IMR-90 (cell line): ENCODE data around the gene JAGN1. TPM values are rescaled to one million over a fixed set of nuclear protein-coding genes. Genes with fewer than 3 reads are reported as not detected.

Experiments
- ATAC-seq: fragments of 200-7000 bp; cut with Tn5 transposase; 2 replicates; pipeline ENCODE4 v1.9.1; 2020; ENCODE audit warnings: low read depth, mild to moderate bottlenecking, moderate library complexity
- BruUV-seq: library from RNA; stranded (reverse); fragments of 400-500 nt; replicated peaks from 2 replicates; lab custom pipeline; 2021; lab: Mats Ljungman, UMichigan
- CTCF ChIA-PET: fragments of 300-600 bp; formaldehyde crosslinking; extraction: SDS; loops from one replicate; lab custom pipeline; 2021; ENCODE audit warnings: antibody characterized with exemption; lab: Yijun Ruan, JAX
- POLR2A ChIA-PET: fragments of 300-600 bp; sonication (Branson Sonifier 250); formaldehyde crosslinking; loops from one replicate; lab custom pipeline; 2022; ENCODE audit warnings: antibody characterized with exemption; ENCODE audit not compliant: unreplicated experiment; lab: Charles Lee
- DNase-seq: peaks from one replicate; pipeline ENCODE4 v3.0.0; 2013
- H2AFZ ChIP-seq: replicated peaks from 2 replicates; pipeline ENCODE3; 2013; ENCODE audit warnings: low read length, mild to moderate bottlenecking; ENCODE audit not compliant: poor library complexity
- H2AK5ac ChIP-seq: 2 replicates; pipeline ENCODE4 v1.6.1; 2013; ENCODE audit warnings: low read depth, low read length, inconsistent platforms
- H2AK9ac ChIP-seq: replicated peaks from 2 replicates; pipeline ENCODE3; 2013; ENCODE audit warnings: mild to moderate bottlenecking, low read depth, low read length, moderate library complexity; ENCODE audit not compliant: poor library complexity
- H2BK120ac ChIP-seq: 2 replicates; pipeline ENCODE4 v1.6.1; 2013; ENCODE audit warnings: low read depth, low read length, inconsistent platforms
- H2BK15ac ChIP-seq: 3 replicates; pipeline ENCODE4 v1.6.1; 2013; ENCODE audit warnings: low read depth, low read length, inconsistent platforms
- H2BK20ac ChIP-seq: 2 replicates; pipeline ENCODE4 v1.6.1; 2013; ENCODE audit warnings: low read depth, mild to moderate bottlenecking, inconsistent platforms, low read length, moderate library complexity
- H2BK5ac ChIP-seq: 2 replicates; pipeline ENCODE4 v1.6.1; 2013; ENCODE audit warnings: mild to moderate bottlenecking, low read depth, low read length, inconsistent platforms; ENCODE audit not compliant: poor library complexity, severe bottlenecking
- H3K14ac ChIP-seq: replicated peaks from 2 replicates; pipeline ENCODE4 v1.6.1; 2013; ENCODE audit warnings: low read depth, low read length, inconsistent platforms
- H3K18ac ChIP-seq: 2 replicates; pipeline ENCODE4 v1.6.1; 2013; ENCODE audit warnings: low read depth, low read length, control low read depth
- H3K23ac ChIP-seq: 2 replicates; pipeline ENCODE4 v1.6.1; 2013; ENCODE audit warnings: low read depth, low read length, inconsistent platforms
- H3K27ac ChIP-seq: 2 replicates; pipeline ENCODE4 v1.5.1; 2013; ENCODE audit warnings: mild to moderate bottlenecking, control low read depth, low read length; ENCODE audit not compliant: insufficient read depth
- H3K27me3 ChIP-seq: 2 replicates; pipeline ENCODE4 v1.6.1; 2013; ENCODE audit warnings: low read length; ENCODE audit not compliant: control insufficient read depth, insufficient read depth
- H3K36me3 ChIP-seq: 2 replicates; pipeline ENCODE4 v1.6.1; 2013; ENCODE audit warnings: low read length, mixed read lengths; ENCODE audit not compliant: control insufficient read depth, insufficient read depth
- H3K4ac ChIP-seq: 2 replicates; pipeline ENCODE4 v1.6.1; 2013; ENCODE audit warnings: low read depth, low read length, inconsistent platforms
- H3K4me1 ChIP-seq: 2 replicates; pipeline ENCODE4 v1.6.1; 2013; ENCODE audit warnings: low read length, mixed read lengths; ENCODE audit not compliant: control insufficient read depth, insufficient read depth
- H3K4me2 ChIP-seq: 2 replicates; pipeline ENCODE4 v1.6.1; 2013; ENCODE audit warnings: low read depth, mild to moderate bottlenecking, control low read depth, low read length, moderate library complexity
- H3K4me3 ChIP-seq: 2 replicates; pipeline ENCODE4 v1.5.1; 2013; ENCODE audit warnings: low read depth, mild to moderate bottlenecking, control low read depth, low read length, moderate library complexity; ENCODE audit not compliant: insufficient read depth
- H3K56ac ChIP-seq: 2 replicates; pipeline ENCODE4 v1.6.1; 2013; ENCODE audit warnings: low read length, inconsistent platforms; ENCODE audit not compliant: insufficient read depth; ENCODE audit errors: extremely low read depth
- H3K79me1 ChIP-seq, 2 experiments: 2 replicates each; pipeline ENCODE4 v1.6.1; 2013; ENCODE audit warnings: low read length in 2 of 2, inconsistent platforms in 1 of 2, low read depth in 1 of 2
- H3K9ac ChIP-seq: 2 replicates; pipeline ENCODE4 v1.6.1; 2013; ENCODE audit warnings: low read depth, low read length, control low read depth
- H3K9me1 ChIP-seq: 2 replicates; pipeline ENCODE4 v1.6.1; 2013; ENCODE audit warnings: low read length, inconsistent platforms; ENCODE audit not compliant: insufficient read depth
- H3K9me3 ChIP-seq: 2 replicates; pipeline ENCODE4 v1.6.1; 2013; ENCODE audit warnings: low read length; ENCODE audit not compliant: control insufficient read depth, insufficient read depth
- H4K20me1 ChIP-seq: 2 replicates; pipeline ENCODE4 v1.6.1; 2013; ENCODE audit warnings: low read length, inconsistent platforms; ENCODE audit not compliant: insufficient read depth
- H4K5ac ChIP-seq: 2 replicates; pipeline ENCODE4 v1.6.1; 2013; ENCODE audit warnings: mild to moderate bottlenecking, low read depth, low read length, control low read depth
- H4K8ac ChIP-seq, 2 experiments: 2 replicates each; pipeline ENCODE4 v1.6.1; 2013; ENCODE audit warnings: low read depth in 2 of 2, low read length in 2 of 2, control low read depth in 1 of 2, inconsistent platforms in 1 of 2
- H4K91ac ChIP-seq: 2 replicates; pipeline ENCODE4 v1.6.1; 2013; ENCODE audit warnings: low read depth, low read length, inconsistent platforms; ENCODE audit not compliant: insufficient read depth
- CHD1 ChIP-seq: IDR thresholded peaks from 2 replicates; pipeline ENCODE4 v1.6.1; 2012; ENCODE audit warnings: low read depth, low read length, improper control_type of control experiment
- CTCF ChIP-seq: conservative IDR thresholded peaks from 2 replicates; pipeline ENCODE4 v1.5.1; 2012; ENCODE audit warnings: mild to moderate bottlenecking, low read depth, low read length, improper control_type of control experiment
- ELK1 ChIP-seq: fragments of 150-350 bp; IDR thresholded peaks from 2 replicates; pipeline ENCODE4 v1.6.1; 2016; ENCODE audit warnings: low read depth, mild to moderate bottlenecking, low read length, moderate library complexity, borderline replicate concordance
- FOS ChIP-seq: fragments of 150-350 bp; IDR thresholded peaks from 2 replicates; pipeline ENCODE4 v1.6.1; 2016; ENCODE audit warnings: low read depth, low read length
- MAFK ChIP-seq: IDR thresholded peaks from 2 replicates; pipeline ENCODE4 v1.6.1; 2012; ENCODE audit warnings: low read depth, low read length, improper control_type of control experiment
- MAZ ChIP-seq: IDR thresholded peaks from 2 replicates; pipeline ENCODE4 v1.6.1; 2012; ENCODE audit warnings: low read depth, mild to moderate bottlenecking, low read length, improper control_type of control experiment, moderate library complexity, borderline replicate concordance
- MXI1 ChIP-seq: IDR thresholded peaks from 2 replicates; pipeline ENCODE4 v1.6.1; 2012; ENCODE audit warnings: low read depth, mild to moderate bottlenecking, low read length, moderate library complexity, borderline replicate concordance
- NFE2L2 ChIP-seq: fragments of 150-350 bp; IDR thresholded peaks from 2 replicates; pipeline ENCODE4 v1.6.1; 2016; ENCODE audit warnings: low read depth, mild to moderate bottlenecking, low read length
- POLR2A ChIP-seq: IDR thresholded peaks from 2 replicates; pipeline ENCODE4 v1.6.1; 2012; ENCODE audit warnings: mild to moderate bottlenecking, low read depth, low read length
- RAD21 ChIP-seq: IDR thresholded peaks from 2 replicates; pipeline ENCODE4 v1.6.1; 2012; ENCODE audit warnings: low read length, improper control_type of control experiment
- RCOR1 ChIP-seq: IDR thresholded peaks from 2 replicates; pipeline ENCODE4 v1.6.1; 2012; ENCODE audit warnings: mild to moderate bottlenecking, low read length, improper control_type of control experiment; ENCODE audit not compliant: insufficient replicate concordance
- RFX5 ChIP-seq: IDR thresholded peaks from 2 replicates; pipeline ENCODE4 v1.8.0; 2012; ENCODE audit warnings: low read depth, mild to moderate bottlenecking, low read length, moderate library complexity
- SMC3 ChIP-seq: fragments of 150-350 bp; IDR thresholded peaks from 2 replicates; pipeline ENCODE4 v1.6.1; 2016; ENCODE audit warnings: low read depth, mild to moderate bottlenecking, antibody characterized with exemption, low read length, moderate library complexity
- USF2 ChIP-seq: fragments of 150-350 bp; IDR thresholded peaks from 2 replicates; pipeline ENCODE4 v1.6.1; 2017; ENCODE audit warnings: mild to moderate bottlenecking, antibody characterized with exemption, low read length, low read depth
- WGBS, 2 experiments: methylation state at CpG; one replicate each; pipeline versions ENCODE4 v1.1.5 to v1.1.7; 2013; ENCODE audit warnings: missing lambda C conversion rate in 2 of 2; ENCODE audit not compliant: insufficient read length in 1 of 2; ENCODE audit errors: extremely low coverage in 2 of 2; 5-methylcytosine and 5-hydroxymethylcytosine counted together
- dilution Hi-C: fragments of 300-500 bp; cut with HindIII; formaldehyde crosslinking; loops from one replicate; pipeline ENCODE4 v1.14.3; 2018; ENCODE audit warnings: low sequenced_read_pairs; ENCODE audit not compliant: unreplicated experiment
- in situ Hi-C: fragments of 300-500 bp; cut with MboI; formaldehyde crosslinking; loops from 3 replicates; pipeline ENCODE4 v1.14.3; 2019; ENCODE audit warnings: low sequenced_read_pairs, inconsistent platforms, mixed read lengths
- intact Hi-C: fragments of 100-400 bp; cut with micrococcal nuclease; formaldehyde crosslinking; loops from 2 replicates; pipeline ENCODE4 v1.10.0; 2022
- polyA plus RNA-seq, 3 experiments: library from polyadenylated mRNA; depleted of rRNA; stranded (reverse); fragments of >200 nt; gene quantifications; 2 replicates each; pipeline ENCODE4 v1.2.3, GENCODE V29; 2012; ENCODE audit warnings: low replicate concordance in 1 of 3
- total RNA-seq: library from RNA; depleted of rRNA; stranded (reverse); fragments of >200 nt; gene quantifications from 2 replicates; pipeline ENCODE4 v1.2.3, GENCODE V29; 2012

JAGN1 gene
- total and polyA plus RNA-seq, 2 of the 4 experiments (the other 2 are of a cell fraction): 32.7 to 39.3 TPM

GRCh38 chr3:9914559-9915253 is 24.3 kb downstream of the JAGN1 start:
- H3K14ac ChIP-seq: no peak overlapping the region
- no peak overlapping the region for H2BK20ac ChIP-seq
- ATAC-seq (no peak), DNase-seq (no peak)
- H3K27me3 ChIP-seq: no peaks in the 10 kb centered on the region
- peak overlapping the region; percentile 99 for H2AFZ ChIP-seq
- H2BK5ac ChIP-seq: no peak overlapping the region
- H4K8ac ChIP-seq: peak overlapping the region; percentile 73 to 98; a peak in 2 of 4 replicates
- H3K56ac ChIP-seq: no peak overlapping the region
- 56% methylated on average over 3 of the region's 15 CpGs; no CpG with 5 or more reads in 1 of the 2 experiments for WGBS, 2 experiments
- ChIA-PET CTCF (interaction anchor here (0.6 kb wide), 1 partner anchor 12 kb away, joined by 3 read pairs; the partner anchor contains the start of gene IL17RE), POLR2A (interaction anchor here (0.6 kb wide), 1 partner anchor 24 kb away, joined by 4 read pairs; the partner anchor contains the start of gene JAGN1)
- H3K23ac ChIP-seq: peak overlapping the region; percentile 63; the same call in 1 of the 2 replicates
- H3K4me1 ChIP-seq: peaks cover 32% of the 10 kb centered on the region
- H3K18ac ChIP-seq: no peak overlapping the region
- H4K91ac ChIP-seq: peak overlapping the region; percentile 24
- in situ Hi-C loops: no loop called here
- no peak overlapping the region for H2BK120ac ChIP-seq
- H2BK15ac ChIP-seq: no peak overlapping the region
- no peak overlapping the region for H3K4me3 ChIP-seq
- H4K5ac ChIP-seq: no peak overlapping the region
- no peak overlapping the region for H3K4me2 ChIP-seq
- intact Hi-C loops: loop anchor here (2.0 to 5.0 kb wide), 2 partner anchors 66 to 197 kb away; no protein-coding TSS in a partner anchor
- H3K4ac ChIP-seq: peak overlapping the region; percentile 45
- H3K36me3 ChIP-seq: no peaks in the 10 kb centered on the region
- peak overlapping the region; percentile 79 for H2AK9ac ChIP-seq
- no peaks in the 10 kb centered on the region for H4K20me1 ChIP-seq
- peak overlapping the region; percentile 20 for H2AK5ac ChIP-seq
- H3K9me1 ChIP-seq: peaks cover 11% of the 10 kb centered on the region
- H3K27ac ChIP-seq: no peak overlapping the region; the same call in 1 of the 2 replicates
- no TSS peak for BruUV-seq
- H3K9me3 ChIP-seq: no peaks in the 10 kb centered on the region
- dilution Hi-C loops: no loop called here
- no peak overlapping the region; the same call in 1 of the 2 replicates for H3K9ac ChIP-seq
- peaks cover 7 to 35% of the 10 kb centered on the region in 2 experiments; a peak in 3 of 4 replicates for H3K79me1 ChIP-seq
- TF ChIP-seq MXI1: no peak
- no peak for TF ChIP-seq FOS
- TF ChIP-seq CTCF: no peak
- no peak for TF ChIP-seq MAZ
- TF ChIP-seq RFX5: no peak
- TF ChIP-seq CHD1: no peak
- no peak for TF ChIP-seq POLR2A
- TF ChIP-seq ELK1: no peak
- no peak for TF ChIP-seq USF2
- TF ChIP-seq RCOR1: no peak
- TF ChIP-seq RAD21: no peak
- TF ChIP-seq SMC3: no peak
- TF ChIP-seq NFE2L2: no peak
- no peak for TF ChIP-seq MAFK
